Suprapubic skin (tissue), 4 donors: ENCODE results near the gene BACH1.

Experiments
- CTCF ChIP-seq, 2 donors: fragments of 200-600 bp in 1 of 2; fragments of 450-650 bp in 1 of 2; sonication (generic) in 1 of 2; IDR thresholded peaks; one replicate each; pipeline ENCODE4 v1.5.1; 2016 to 2019; ENCODE audit warnings: antibody characterized with exemption in 2 of 2, mild to moderate bottlenecking in 1 of 2, moderate library complexity in 1 of 2
- POLR2A ChIP-seq, 2 donors: fragments of 450-650 bp; IDR thresholded peaks; one replicate each; pipeline ENCODE4 v1.6.1; 2017; ENCODE audit warnings: antibody characterized with exemption in 2 of 2, mild to moderate bottlenecking in 2 of 2, moderate library complexity in 2 of 2
- POLR2AphosphoS5 ChIP-seq, 3 donors: sonication (generic); formaldehyde crosslinking; IDR thresholded peaks; one replicate each; pipeline ENCODE4 v1.6.1; 2017; ENCODE audit warnings: antibody characterized with exemption in 3 of 3

DNA sequence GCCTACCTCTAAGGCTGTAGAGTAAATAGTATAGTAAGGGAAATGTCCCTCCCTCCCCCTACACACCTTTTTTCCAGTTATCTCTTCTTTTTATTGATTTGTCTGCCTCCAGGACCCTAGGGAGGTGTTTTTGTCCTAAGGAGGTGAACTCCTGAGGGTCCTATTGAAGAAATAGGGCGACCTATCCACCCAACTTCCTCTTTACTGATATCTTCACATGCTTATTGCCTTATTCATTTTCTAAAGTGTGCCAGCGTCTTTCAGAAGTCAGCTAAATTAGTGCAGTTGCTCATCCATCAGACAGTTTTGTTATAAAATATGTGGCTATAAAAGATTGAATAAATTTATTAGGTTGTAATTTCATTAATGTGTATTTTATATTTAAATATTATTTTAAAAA lies 5.9 kb downstream of the BACH1 start:
- no peak for TF ChIP-seq CTCF (IDR thresholded peaks at IDR 0.05)
- TF ChIP-seq POLR2A (IDR thresholded peaks at IDR 0.05), result no peak
- no peak for TF ChIP-seq POLR2AphosphoS5 (IDR thresholded peaks at IDR 0.05)
